SW 1271 (cell line): ENCODE measurements around the gene NFYC.

Source experiments
- DNase-seq, 2 experiments: peaks; one replicate each; lab custom pipeline; 2025; lab: John Stamatoyannopoulos, UW

Gene NFYC

DNA sequence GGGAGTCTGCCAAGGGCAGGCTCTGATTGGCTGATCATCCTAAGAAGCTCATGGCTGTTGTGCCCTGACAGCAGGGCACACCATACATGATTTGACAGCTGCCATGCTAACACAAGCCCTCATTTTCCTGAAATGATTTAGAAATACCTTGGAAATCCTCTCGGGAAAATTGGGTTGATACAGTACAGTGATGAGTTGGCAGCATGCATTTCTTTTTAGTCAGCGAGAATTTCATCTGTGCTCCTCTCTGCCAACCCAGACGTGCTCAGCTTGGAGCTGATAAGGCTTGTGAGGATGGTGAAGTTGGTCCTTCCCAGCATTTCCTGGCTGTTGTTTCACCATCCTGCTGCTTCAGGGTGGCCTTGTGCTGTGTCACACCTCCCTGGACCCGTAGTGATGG, 69.5 kb downstream of the NFYC start:
- DNase-seq = no peak

- no peak for DNase-seq
These were observed 70.8 kb downstream of the NFYC start for GRCh38 chr1:40762144-40762923.

DNA sequence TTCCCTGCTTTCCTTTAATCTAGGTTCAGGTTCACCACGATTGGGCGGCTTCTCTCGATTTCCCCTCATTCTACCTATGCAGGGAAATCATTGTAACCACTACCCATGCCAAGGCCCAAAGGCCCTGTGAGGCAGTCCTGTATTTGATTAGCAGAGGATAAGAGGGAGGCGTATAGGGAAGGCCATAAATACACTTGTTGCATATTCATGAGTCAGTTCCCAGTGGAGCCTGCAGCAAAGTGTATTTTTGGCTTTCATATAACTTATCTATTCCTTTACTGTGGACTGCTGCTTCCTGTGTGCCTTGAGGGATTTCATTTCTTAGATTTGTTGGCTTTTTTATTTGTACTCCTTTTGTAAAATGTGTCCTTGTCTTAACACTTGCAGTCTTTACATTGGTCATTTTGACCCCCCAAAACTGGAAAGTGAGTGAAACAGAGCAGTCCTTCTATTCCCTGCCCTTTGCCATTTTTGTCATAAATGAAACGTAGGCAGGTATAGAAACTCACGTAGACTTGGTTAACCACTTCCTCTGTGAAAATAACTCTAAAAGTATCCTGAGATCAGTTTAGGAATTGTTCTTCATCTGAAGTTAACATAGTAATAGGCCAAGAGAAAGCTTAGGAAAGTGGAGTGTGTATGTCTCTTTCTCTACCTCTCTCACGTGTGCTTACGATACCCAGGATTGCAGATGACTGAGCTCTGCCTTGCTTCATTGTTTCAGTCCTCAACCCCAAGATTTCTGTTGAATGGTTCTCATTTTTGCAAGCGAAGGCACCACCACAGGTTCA, 72.4 kb downstream of the NFYC start:
- no peak for DNase-seq

DNA sequence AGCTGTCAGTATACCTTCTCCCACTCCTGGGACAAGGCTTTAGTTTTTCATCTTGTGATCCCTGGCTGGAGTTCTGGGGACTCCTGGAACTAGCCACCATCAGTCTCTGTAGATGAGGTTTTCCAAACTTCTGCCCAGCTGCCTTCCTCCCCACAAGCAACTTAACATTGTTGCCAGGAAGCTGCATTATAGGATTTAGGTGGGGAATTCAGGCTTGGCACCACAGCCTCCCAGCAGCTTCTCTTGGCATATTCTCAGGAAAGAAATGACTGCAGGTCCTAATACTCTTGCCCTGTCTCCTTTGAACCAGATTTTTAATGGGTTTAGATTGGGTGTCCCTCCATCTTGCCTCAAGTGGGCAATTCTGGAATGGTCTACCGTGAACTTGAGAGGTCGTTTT, 73.5 kb downstream of the NFYC start:
- DNase-seq = no peak

DNA sequence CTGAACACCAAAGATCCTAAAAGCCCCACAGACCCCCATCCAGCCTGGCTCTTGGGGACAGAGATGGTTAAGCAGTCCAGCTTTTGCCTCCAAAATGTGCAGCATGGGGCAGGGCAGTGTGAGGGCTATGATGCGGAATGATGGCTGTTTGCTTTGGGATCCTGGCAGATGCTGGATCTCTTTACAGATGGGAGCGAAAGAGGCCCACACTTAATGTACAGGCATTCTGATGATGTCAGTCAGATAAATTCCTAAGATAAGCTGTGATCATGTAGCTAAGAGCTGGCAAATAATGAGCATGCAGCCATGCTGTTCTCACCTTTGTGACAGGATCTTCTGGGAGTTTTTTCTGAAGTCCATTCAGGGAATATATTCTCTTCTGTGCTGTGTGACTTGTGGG, 74.5 kb downstream of the NFYC start:
- DNase-seq = no peak

DNA sequence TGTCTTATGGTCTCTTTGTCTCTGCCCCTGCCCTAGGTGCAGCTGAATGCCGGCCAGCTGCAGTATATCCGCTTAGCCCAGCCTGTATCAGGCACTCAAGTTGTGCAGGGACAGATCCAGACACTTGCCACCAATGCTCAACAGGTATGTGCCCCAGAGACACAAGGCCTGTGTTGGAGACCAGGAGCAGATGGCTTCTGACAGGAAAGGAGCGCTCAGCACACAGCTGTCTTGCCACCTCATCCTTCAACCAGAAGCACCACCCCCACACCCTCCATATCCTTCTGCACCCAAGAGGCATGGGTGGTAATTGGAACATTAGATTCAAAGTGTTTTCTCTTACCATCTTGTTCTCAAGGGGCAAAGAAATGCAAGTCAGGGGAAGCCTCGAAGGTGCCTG, 75.1 kb downstream of the NFYC start:
- no peak for DNase-seq

DNA sequence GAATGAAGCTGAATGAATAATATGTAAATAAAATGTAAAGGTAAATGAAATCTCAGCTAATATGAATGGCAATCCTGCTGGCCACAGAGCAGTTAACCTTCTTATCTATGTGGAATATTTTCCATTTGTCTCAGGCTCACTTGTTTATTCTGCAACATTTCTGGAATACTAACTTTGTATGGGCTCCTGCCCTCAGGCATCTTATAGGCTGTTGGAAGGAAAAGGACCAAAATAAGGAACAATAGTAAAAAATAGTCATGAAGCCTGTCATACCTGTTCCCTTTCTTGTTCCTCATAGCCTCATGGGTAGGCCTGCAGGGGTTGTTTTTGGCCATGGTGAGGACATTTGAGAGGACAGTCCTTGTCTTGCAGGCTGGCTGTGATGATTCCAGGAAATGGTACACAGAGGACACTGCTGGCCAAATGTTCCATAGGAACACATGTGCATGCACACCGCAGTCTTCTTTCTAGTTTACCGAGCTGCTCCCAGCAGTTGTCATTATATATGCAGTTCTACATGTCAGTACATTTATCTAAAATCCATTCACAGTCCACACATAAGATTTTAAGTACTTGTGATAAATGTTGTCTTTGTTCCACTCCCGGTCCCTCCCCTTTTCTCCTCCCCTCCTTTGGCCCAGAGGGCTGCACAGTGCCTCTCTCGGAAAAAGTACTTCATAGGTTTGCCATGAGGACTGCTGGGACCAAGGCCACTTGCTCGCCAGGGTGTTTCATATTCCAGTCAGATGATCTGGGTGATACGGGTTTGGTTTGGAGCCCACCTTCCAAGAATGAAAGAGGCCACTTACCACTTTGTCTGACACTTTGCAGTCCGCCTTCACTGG, 76.9 kb downstream of the NFYC start:
- no peak for DNase-seq

DNA sequence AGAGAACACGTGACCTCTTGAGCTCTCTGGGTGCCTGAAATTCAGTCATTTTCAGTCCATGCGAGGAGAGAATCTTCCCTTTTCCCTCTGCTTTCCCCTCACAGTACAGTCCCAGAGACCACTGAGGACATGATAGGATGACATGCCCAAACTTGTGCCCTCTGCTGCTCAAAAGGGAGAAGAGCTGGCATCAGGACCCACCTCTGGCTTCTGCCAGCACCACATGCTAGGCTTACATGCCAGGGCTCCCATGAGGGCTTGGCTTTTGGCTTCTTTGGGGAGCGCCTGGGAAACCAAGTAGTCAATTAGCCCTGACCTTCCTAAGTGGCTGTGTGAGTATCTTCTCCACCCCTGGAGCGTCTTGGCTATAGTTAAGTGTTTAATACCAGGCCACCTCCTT, 78.3 kb downstream of the NFYC start:
- DNase-seq = no peak

GRCh38 chr1:40770296-40771070, 79.0 kb downstream of the NFYC start:
- DNase-seq = no peak

DNA sequence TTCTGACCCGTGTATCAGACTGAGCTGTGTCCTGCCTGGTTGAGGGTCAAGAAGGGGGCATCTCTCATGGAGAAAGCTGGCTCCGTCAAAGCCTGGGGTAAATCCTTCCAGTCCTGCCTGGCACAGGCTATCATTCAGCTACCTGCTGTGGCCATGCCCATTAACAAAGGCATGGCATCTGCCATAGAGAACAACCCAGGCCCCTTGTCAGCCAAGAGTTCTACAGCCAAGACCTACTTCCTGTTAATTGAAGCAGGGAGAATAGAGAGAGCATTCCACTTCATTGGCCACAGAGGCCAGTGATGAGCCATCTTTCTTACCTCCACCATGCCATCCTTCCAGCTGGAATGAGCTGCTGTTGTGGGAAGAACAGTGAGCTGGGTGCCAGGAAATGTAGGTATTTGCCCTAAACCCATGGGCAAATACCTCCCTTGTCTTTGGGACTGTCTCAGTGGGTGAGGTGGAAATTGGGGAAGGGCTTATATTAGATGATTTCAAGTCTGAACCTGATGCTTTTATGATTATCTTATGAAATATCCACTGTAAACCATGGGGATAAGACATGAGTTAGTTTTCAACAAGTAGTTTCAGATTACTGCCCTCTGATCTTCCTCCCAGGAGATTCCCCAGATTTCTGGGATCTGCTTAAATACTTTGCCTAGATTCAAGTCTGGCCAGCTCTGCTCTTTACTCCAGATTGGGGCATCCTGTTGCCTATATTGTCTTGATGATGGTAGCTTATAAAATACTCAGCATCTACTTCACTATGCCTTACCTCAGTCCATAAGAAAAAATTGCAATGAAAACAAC, 80.8 kb downstream of the NFYC start:
- no peak for DNase-seq

GRCh38 chr1:40773748-40774265, 82.3 kb downstream of the NFYC start:
- no peak for DNase-seq

DNA sequence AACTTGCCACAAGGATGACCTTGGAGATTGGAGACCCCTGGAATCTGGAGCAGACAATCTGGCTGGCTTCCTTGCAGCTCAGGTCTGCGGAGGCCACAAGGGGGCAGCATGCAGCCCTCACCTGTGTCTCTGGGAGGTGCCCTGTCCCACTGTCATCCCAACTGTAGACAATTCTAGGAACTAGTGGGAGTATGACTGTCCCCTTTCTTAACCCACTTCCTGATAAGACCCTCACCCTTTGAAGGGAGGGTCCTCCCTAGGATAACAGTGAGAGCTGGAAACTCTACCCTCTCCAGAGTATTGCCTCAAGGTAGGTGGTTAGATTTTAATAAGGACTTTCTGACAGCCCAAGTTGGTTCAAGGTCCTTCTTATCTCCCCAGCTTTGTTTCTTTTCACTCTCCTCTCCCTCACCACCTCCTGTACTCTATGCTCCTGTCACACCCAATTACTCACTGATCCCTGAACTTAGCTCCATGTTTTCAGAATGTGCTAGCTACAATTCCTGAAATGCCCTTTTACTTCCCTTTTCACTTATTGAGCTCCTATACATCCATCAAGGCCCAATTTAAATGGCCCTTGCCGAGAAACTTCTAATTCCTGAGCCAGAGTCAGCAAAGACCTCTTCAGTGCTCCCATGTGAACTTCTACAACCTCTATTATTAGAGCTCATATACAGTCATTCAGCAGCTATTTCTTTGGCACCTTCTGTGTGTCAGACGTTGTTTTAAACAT, 82.9 kb downstream of the NFYC start:
- peak in 1 of 2 experiments; percentile 11 for DNase-seq

GRCh38 chr1:40776236-40777072, 85.0 kb downstream of the NFYC start:
- DNase-seq = no peak

GRCh38 chr1:40777224-40777970, 85.9 kb downstream of the NFYC start:
- no peak for DNase-seq

GRCh38 chr1:40780678-40781607, 89.4 kb downstream of the NFYC start:
- no peak for DNase-seq

DNA sequence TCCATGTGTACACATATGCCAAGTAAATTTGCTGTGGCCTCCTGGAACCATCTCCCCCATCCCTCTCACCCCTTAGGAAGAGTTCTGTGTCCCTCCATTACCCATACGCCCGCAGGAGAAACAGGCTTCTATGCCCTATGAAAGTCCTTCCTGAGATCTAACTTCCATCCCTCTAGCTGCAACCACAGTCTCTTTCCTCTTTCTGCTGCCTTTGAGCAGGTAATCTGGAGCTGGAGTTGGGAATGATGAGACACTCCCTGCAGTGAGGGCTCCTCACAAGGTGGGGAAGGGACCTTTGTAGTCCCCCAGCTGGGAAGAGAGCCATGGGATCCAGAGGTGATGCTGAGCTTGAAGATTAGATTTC, 90.1 kb downstream of the NFYC start:
- no peak for DNase-seq

DNA sequence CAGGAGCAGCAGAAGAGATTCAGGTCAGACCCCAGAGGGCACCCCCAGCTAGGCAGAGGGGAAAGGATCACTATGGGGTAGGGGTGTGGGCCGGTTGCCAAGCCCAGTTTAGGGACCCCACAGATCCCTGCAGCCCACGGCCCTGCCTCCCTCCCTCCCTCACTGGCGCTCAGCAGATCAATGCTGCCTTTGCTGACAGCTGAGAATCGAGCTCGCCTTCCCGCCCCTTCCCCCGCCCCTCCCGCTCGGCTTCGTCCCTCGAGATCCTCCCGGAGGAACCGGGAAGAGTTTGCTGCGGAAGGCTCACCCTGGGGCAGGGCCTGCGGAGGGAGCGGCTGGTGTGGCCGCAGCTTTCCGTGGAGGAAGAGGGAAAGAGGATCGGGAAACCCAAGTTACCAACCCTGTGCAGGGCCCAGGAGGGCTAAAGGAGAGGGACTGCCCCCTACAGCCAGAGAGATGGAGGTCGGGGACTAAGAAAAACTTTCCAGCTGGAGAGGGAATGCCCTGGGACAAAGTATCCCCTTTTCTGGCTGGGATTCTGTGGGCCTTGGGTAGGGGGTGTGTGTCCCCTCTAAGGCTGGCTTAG, 91.0 kb downstream of the NFYC start:
- no peak for DNase-seq
